ENCODE results near the gene TRMT1L.

DNA sequence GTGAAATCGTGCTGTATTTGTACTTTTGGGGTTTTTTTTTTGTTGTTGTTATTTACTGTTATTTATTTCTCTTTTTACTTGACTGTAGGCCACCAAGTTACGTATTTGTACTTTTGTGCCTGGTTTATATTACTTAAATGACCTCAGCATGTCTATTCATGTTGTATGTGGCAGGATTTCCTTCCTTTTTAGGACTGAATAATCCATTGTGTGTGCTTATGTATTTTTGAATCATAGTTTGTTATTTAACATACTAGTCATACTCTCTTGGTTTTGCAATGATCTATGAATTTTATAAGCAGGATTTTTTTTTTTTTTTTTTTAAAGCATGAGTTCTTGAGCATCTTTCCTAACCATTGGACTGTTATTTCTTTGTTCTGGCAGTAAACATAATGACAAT lies 60.2 kb downstream of the TRMT1L start:
- no peak for TF ChIP-seq CTCF (optimal IDR thresholded peaks at IDR 0.05 in 1 of 3, IDR thresholded peaks at IDR 0.05 in 1 of 3, conservative IDR thresholded peaks at IDR 0.05 in 1 of 3; ENCODE audit: extremely low read depth in 1 of 3, insufficient read depth in 2 of 3, low read length in 3 of 3)
- no peak for TF ChIP-seq EZH2 (IDR thresholded peaks at IDR 0.05; ENCODE audit: low read length)
